GM19240 (cell line): ENCODE results near the gene SYMPK.
"Not testable (repeated sequence)": the region's sequence is repeated elsewhere in the genome, so short reads cannot be mapped to it uniquely, and the experiment has no call there.

Experiments used
- DNase-seq: peaks from one replicate; pipeline ENCODE4 v3.0.0; 2011; ENCODE audit warnings: low spot score; ENCODE audit not compliant: insufficient read length

Gene SYMPK

GRCh38 chr19:45804140-45804958 lies 58.6 kb downstream of the SYMPK start:
- DNase-seq: no peak

DNA sequence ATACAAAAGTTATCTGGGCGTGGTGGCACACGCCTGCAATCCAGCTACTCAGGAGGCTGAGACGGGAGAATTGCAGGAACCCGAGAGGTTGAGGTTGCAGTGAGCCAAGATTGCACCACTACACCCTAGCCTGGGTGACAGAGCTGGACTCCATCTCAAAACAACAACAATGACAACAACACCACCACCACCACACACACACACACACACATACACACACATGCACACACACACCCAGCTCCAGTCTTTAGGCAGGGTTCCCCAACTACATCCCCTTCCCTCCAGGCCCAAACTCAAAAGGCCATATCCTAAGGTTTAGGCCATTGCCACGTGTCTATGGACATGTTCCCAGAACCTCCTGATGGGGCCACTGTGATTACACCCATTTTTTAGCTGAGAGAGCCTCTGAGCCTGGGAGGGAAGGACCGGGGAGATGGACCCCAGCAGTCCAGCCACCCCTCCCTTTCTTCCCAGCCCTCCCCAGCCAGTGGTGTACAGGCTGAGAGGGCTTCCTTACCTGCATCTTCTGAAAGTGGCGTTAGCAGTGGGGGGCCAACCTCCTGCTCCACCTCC lies 61.3 kb downstream of the SYMPK start:
- DNase-seq: no peak

GRCh38 chr19:45800070-45800553 lies 62.8 kb downstream of the SYMPK start:
- no peak for DNase-seq

DNA sequence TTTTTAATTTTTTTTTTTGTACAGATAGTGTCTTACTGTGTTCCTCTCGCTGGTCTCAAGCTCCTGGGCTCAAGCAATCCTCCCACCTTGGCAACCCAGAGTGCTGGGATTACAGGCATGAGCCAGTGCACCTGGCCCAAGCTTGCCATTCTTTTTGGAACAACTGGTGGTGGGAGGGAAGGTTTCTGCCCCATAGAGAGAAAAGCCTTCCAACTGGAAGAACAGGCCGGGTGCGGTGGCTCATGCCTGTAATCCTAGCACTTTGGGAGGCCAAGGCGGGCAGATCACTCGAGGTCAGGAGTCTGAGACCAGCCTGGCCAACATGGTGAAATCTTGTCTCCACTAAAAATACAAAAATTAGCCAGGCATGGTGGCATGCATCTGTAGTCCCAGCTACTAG lies 63.4 kb downstream of the SYMPK start:
- DNase-seq: not testable (repeated sequence)

- DNase-seq: peak; percentile 78
Observed at GRCh38 chr19:45798995-45799517, 63.9 kb downstream of the SYMPK start.

DNA sequence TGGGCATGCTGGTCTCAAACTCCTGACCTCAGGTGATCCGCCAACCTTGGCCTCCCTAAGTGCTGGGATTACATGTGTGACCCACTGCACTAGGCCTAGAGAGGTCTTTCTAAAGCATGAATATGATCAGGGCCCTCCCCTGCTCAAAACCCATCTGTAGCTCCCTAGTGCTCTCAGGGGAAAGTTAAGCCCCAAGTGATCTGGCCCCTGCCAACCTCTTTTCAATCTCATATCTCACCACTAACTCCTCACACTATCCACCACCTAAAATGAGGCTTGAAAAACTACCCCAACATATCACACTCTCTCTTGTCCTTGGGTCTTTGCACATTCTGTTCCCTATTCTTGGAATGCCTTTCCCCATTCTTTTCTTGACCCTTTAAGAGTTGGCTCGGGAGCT lies 68.3 kb downstream of the SYMPK start:
- no peak for DNase-seq

DNA sequence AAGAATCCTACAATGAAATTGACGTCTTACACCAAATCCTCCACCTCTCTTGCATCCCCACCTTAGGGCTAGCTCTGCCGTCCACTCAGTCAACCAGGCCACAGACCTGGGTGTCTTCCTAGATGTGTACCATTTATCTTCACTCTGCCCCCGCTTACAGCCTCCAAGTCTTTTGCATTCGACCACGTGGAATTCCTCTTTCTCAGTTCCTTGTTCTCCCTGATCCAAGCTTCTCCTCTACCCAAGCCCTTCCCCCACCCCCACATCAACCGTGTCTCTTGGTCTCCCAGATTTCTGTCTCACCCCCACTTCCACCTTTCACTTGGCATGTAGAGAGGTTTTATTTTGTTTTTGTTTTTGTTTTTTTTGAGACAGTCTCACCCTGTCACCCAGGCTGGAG lies 69.1 kb downstream of the SYMPK start:
- no peak for DNase-seq

DNA sequence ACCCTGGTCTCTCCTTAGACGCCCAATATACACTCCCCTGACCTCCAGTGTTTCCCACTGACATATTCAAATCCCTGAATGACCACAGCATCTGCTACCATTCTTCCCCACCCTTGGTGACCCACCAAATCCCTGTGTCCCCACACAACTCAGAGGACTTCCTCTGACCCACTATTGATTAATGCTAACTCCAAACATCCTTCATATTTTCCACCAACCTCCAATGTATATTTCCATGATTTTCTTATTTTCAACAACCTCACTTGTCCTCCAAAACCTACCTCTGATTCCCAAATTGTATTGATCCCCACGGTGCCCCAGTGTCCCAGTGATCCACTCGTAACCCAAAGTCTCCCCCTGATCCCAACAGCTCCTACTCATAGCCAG lies 69.8 kb downstream of the SYMPK start:
- no peak for DNase-seq

DNA sequence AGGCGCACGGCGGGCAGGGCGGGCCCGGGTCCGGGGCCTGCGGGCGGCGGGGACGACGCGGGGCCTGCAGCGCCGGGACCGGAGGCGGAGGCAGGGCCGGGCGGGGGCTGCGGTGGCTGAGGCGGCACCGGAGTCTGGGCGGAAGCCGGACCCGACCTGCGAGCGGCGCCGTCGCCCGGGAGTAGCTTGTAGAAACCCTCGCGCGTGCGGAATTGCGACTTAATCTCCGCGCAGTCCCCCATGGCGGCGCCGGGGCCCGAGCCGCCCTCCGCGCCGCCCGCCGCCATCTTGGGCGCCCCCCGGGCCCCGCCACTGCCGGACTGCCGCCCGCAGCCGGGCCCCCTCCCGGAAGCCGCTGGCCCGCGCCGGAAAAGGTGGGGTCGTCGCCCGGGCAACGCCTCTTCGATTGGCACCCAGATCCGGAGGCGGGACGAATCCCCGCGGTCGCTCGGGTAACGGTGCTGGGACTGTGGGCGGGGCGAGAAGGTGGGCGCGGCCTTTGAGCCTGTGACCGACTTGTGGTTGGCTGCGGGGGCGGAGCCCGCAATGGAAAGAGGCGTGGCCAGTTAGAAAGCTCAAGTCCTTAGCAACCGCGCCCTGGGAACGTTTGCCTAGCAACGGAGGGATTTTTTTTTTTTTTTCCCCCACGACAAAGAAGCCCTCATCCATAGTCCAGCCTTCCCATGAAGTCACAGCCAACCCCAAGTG lies 70.3 kb downstream of the SYMPK start, which contains the start of gene DMWD:
Gene DMWD, minus strand, starts transcription at position 376 of the 708 bp plus-strand sequence. Its CDS starts 89 bp downstream, at position 287.
- DNase-seq: peak; percentile 94

DNA sequence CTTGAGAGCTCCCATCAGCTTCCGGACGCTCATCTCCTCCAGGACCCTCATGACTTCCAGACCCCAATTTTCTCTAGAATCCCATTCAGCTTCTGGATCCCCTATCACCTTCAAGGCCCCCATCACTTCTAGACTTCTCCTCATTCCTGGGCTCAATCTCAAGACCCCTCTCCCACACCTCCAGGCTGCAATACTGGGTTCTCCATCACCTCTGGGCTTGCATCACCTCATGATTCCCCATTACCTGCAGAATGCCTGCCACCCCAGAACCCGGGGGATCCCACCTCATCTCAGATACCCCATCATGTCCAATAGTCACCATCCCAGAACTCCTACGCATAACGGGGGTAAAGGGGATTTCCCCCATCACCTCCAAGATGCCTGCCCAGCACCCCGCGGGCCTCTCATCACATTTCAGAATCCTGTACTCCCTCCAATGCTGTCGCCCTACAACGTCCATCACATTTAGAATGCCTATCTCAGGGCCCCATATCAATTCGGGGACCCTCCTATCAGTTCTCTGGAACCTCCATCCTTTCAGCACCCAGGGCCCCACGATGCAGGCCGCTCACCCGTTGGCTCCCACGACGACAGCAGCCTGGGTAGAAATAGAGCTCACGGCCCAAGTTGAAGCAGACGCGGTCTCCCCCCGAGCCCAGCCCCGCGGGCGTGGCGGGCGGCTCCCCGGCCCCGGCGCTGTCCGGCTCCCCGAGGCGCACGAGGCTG lies 71.0 kb downstream of the SYMPK start:
- no peak for DNase-seq

DNA sequence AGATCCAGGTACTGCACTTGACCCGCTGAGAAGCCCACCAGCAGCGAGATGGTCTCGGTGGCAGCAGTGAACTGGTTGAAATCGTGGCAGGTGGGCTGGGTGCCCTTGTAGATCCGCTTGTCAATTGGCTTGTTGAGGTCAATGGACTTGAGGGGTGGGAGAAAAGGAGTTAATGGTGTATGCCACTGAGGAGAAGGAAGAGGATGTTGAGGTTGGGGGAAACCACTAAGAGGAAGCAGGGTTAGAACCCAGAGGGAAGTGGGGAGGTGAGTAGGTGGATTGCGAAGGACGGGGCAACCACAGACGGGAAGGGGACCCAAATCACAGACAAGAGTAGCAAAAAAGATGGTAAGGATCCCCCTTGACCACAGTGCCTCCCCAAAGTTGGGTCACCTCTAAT lies 72.0 kb downstream of the SYMPK start:
- no peak for DNase-seq

DNA sequence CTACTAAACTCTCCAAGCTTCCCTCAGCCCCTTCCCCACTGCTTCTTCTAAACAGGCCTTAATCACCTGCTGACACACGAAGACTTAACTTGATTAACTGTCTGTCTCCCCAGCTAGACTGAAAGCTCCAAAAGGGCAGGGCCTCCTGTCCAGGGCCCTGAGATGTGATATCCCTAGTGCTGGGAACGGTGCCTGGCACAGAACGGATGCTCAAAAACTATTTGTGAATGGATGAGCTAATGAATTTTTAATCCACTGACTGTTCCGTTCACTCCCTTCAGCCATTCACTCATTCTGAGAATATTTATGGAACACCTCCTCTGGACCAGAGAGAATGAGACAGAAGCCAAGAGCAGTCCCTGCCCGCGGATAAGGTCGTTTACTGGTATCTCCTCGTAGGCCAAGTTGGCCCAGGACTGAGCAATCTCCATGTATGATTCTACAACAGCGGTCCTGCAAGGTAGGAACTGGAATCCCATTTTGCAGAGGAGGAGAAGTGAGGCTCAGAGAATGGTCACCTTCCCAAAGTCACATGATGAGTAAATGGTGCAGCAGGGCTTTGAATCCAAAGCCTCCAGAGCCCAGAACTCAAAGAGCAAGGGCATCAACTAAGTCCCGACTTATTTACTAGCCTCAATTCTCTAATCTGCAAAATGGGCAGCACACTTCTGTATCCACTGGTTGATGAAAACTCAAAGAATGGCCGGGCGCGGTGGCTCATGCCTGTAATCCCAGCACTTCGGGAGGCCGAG lies 73.7 kb downstream of the SYMPK start:
- DNase-seq: no peak

GRCh38 chr19:45786533-45786894 lies 76.4 kb downstream of the SYMPK start:
- DNase-seq: no peak

DNA sequence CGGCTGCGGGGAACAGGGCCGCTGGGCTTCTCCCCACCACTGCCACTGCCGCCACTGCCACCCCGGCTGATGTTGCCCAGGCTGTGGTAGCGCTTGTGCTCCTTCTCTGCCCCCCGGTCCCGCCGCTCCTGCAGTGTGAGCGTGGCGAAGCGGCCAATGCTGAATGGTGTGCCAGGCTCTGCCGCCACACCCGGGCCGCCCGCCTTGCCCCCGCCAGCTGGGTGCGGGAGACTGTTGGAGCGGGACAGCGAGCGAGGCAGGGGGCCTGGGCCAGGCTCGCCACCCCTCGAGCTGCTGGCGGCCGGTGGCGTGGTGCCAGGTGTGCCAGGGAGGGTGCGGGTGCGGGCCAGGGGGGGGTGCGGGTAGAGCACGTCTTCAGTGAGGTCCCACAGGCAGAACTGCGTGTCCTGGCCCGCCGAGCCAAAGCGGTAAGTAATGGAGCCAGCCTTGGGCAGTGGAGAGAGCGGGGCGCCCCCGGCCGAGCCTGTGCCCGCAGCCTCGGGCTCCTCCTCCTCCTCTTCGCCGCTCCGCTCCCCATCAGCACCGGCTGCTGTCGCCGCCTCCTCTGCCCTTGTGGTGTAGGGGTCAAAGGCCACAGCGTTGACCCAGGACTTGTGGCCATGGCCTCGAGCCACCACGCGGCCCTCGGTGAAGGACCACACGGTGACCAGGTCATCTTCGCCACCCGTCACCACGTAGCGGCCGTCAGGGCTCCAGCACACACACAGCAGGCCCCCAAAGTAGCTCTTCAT lies 77.0 kb downstream of the SYMPK start:
- DNase-seq: no peak

DNA sequence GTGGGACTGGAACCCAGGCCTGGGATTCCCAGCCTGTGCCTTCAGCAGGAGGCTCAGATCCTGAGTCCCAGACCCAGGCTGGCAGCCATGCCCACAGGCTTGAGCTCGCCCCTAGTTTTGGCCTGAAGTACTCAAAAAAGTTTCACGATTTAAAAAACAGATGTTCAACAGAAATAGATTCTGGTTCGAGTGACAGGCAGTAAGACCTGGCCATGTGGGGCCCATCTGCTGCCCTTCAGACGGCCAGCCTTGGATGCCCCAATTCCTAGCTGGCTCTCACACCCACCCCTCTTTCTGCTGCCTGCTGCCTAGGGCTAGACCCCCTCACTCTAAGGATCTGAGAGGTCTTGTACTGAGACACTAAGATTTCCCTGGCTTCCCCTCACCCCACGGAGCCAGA lies 77.8 kb downstream of the SYMPK start:
- DNase-seq: no peak

- no peak for DNase-seq
Observed at GRCh38 chr19:45784096-45784495, 78.9 kb downstream of the SYMPK start.

DNA sequence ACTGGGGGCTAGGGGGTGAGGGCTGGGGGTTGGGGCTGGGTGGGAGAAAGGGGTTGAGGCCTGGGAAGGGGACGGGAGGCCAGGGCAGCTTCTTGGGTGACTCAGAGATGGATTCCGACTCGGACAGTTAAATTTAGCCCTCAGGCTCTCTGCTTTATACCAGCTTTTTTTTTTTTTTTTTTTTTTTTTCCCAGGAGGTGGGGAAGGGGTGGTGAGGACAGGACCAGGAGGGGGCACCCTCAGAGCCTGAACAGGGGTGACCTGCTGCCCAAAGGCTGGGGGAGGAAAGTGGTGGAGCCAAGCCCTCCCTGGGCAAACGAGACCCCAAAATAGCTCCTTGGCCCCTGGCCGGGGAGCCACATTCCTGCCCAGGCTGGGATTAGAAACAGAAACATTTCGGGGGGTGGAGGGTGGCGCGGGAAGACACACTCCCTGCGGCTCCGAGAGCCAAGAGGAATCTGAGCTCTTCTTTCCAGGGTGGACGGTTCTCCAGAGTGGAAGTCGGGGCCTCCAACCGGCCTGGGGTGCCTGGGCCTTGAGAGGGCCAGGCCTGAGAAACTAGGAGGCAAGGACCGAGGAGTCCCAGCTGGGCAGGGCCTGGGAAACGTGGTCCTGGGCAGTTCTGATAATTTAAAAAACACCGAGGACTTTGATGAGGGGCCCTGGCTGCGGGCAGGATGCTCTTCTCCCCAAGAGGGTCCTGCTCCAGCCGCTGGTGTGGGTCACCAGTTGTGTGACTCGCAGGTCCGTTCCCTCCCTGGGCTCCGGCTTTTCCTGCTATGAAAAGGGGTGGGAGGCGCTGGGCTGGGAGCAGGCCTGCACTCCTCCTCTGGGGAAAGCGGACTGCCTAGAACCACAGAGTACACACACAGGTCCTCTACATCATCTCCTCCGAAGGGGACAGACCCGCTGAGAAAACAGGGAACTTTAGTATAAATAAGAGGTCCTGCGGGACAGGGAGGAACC lies 79.8 kb downstream of the SYMPK start:
- no peak for DNase-seq

- DNase-seq: no peak
Observed at GRCh38 chr19:45782162-45782691, 80.7 kb downstream of the SYMPK start, which contains the start of gene DMPK. TSS of gene DMPK (minus strand) at chr19:45782490. CDS start at chr19:45782352, 138 bp downstream.
